Activated naive CD4-positive, alpha-beta T cell treated with Interleukin-2 at 50 U/mL for 16 hours (primary cell): Measurements from ENCODE around the gene WDR64.
"Not testable (repeated sequence)": the region's sequence is repeated elsewhere in the genome, so short reads cannot be mapped to it uniquely, and the experiment has no call there.

Experiments
- DNase-seq: peaks from one replicate; pipeline ENCODE4 v3.0.0-alpha.2; 2020

The WDR64 gene

GRCh38 chr1:241813768-241814320 lies 161.8 kb downstream of the WDR64 start:
- no peak for DNase-seq

- DNase-seq: no peak
Observed at GRCh38 chr1:241816008-241816407, 163.9 kb downstream of the WDR64 start.

- DNase-seq: no peak
Observed at GRCh38 chr1:241817331-241817792, 165.3 kb downstream of the WDR64 start.

GRCh38 chr1:241817956-241818612 lies 166.0 kb downstream of the WDR64 start:
- DNase-seq: no peak

GRCh38 chr1:241819340-241819866 lies 167.3 kb downstream of the WDR64 start:
- no peak for DNase-seq

GRCh38 chr1:241821363-241821762 lies 169.3 kb downstream of the WDR64 start:
- no peak for DNase-seq

- DNase-seq: no peak
Observed at GRCh38 chr1:241822846-241823245, 170.8 kb downstream of the WDR64 start.

GRCh38 chr1:241823925-241824324 lies 171.8 kb downstream of the WDR64 start:
- DNase-seq: no peak

- DNase-seq: no peak
Observed at GRCh38 chr1:241825581-241825980, 173.5 kb downstream of the WDR64 start.

GRCh38 chr1:241826613-241827012 lies 174.5 kb downstream of the WDR64 start:
- not testable (repeated sequence) for DNase-seq

GRCh38 chr1:241827264-241827663 lies 175.2 kb downstream of the WDR64 start:
- no peak for DNase-seq

- no peak for DNase-seq
Observed at GRCh38 chr1:241828463-241829021, 176.5 kb downstream of the WDR64 start.

- no peak for DNase-seq
Observed at GRCh38 chr1:241829468-241829867, 177.4 kb downstream of the WDR64 start.

GRCh38 chr1:241834733-241835377 lies 182.8 kb downstream of the WDR64 start:
- DNase-seq: no peak

- DNase-seq: no peak
Observed at GRCh38 chr1:241836941-241837340, 184.9 kb downstream of the WDR64 start.

- DNase-seq: no peak
Observed at GRCh38 chr1:241837416-241837815, 185.3 kb downstream of the WDR64 start.

GRCh38 chr1:241837901-241838300 lies 185.8 kb downstream of the WDR64 start:
- no peak for DNase-seq

- no peak for DNase-seq
Observed at GRCh38 chr1:241838897-241839296, 186.8 kb downstream of the WDR64 start.

- no peak for DNase-seq
Observed at GRCh38 chr1:241839369-241839979, 187.4 kb downstream of the WDR64 start.

- DNase-seq: no peak
Observed at GRCh38 chr1:241840164-241840563, 188.1 kb downstream of the WDR64 start.

- DNase-seq: no peak
Observed at GRCh38 chr1:241841691-241842090, 189.6 kb downstream of the WDR64 start.

- DNase-seq: no peak
Observed at GRCh38 chr1:241842565-241842964, 190.5 kb downstream of the WDR64 start.

- DNase-seq: no peak
Observed at GRCh38 chr1:241844593-241844992, 192.5 kb downstream of the WDR64 start.
